Astrocyte of the spinal cord (primary cell): ENCODE data around the gene HS6ST1.

ENCODE experiments used
- DNase-seq: peaks from one replicate; pipeline ENCODE4 v3.0.0; 2011; ENCODE audit warnings: low read depth, low spot score
- H3K4me3 ChIP-seq: 2 replicates; pipeline ENCODE4 v1.5.1; 2011; ENCODE audit warnings: low read depth, mild to moderate bottlenecking, low read length, moderate library complexity
- CTCF ChIP-seq: IDR thresholded peaks from 2 replicates; pipeline ENCODE4 v1.5.1; 2012; ENCODE audit warnings: low read depth, mild to moderate bottlenecking, low read length, inconsistent platforms
- in situ Hi-C: cut with HindIII; loops from 2 replicates; pipeline ENCODE4 v1.10.0; 2017; ENCODE audit warnings: low sequenced_read_pairs

Gene HS6ST1

GRCh38 chr2:128347701-128348539, 29.3 kb upstream of the HS6ST1 start:
- no peak overlapping the region for H3K4me3 ChIP-seq
- DNase-seq = peak; percentile 61
- in situ Hi-C loops = no loop called here
- TF ChIP-seq CTCF = no peak

GRCh38 chr2:128347171-128347558, 28.5 kb upstream of the HS6ST1 start:
- no peak for TF ChIP-seq CTCF
- in situ Hi-C loops = no loop called here
- DNase-seq = no peak
- no peak overlapping the region for H3K4me3 ChIP-seq

GRCh38 chr2:128346291-128347170, 27.9 kb upstream of the HS6ST1 start:
- in situ Hi-C loops = no loop called here
- H3K4me3 ChIP-seq = no peak overlapping the region
- no peak for TF ChIP-seq CTCF
- DNase-seq = no peak

- H3K4me3 ChIP-seq = no peak overlapping the region
- TF ChIP-seq CTCF = no peak
- no peak for DNase-seq
- in situ Hi-C loops = no loop called here
Observed at GRCh38 chr2:128345436-128346165, 26.9 kb upstream of the HS6ST1 start.

GRCh38 chr2:128344101-128344500, 25.4 kb upstream of the HS6ST1 start:
- no peak for TF ChIP-seq CTCF
- no peak for DNase-seq
- H3K4me3 ChIP-seq = no peak overlapping the region
- in situ Hi-C loops = no loop called here

GRCh38 chr2:128343459-128343858, 24.8 kb upstream of the HS6ST1 start:
- H3K4me3 ChIP-seq = no peak overlapping the region
- DNase-seq = no peak
- in situ Hi-C loops = no loop called here
- no peak for TF ChIP-seq CTCF
